Bronchial epithelial cell (primary cell): ENCODE results near the gene SOBP. TPM values are rescaled to one million over a fixed set of nuclear protein-coding genes. Genes with fewer than 3 reads are reported as not detected.

Experiments
- DNase-seq: peaks from one replicate; pipeline ENCODE4 v3.0.0-alpha.2; 2010; ENCODE audit warnings: low read depth
- FAIRE-seq: peaks from 2 replicates; lab custom pipeline; 2011; peaks lifted over from hg19 to GRCh38; lab: Jason Lieb, UNC
- H3K27me3 ChIP-seq: 2 replicates; pipeline ENCODE4 v1.5.1; 2011; ENCODE audit warnings: low read length; ENCODE audit not compliant: control insufficient read depth, insufficient read depth
- H3K36me3 ChIP-seq: 2 replicates; pipeline ENCODE4 v1.5.1; 2011; ENCODE audit warnings: low read length; ENCODE audit not compliant: control insufficient read depth, insufficient read depth
- H3K4me3 ChIP-seq: 2 replicates; pipeline ENCODE4 v1.5.1; 2011; ENCODE audit warnings: mild to moderate bottlenecking, low read depth, low read length, control low read depth
- total RNA-seq: library from RNA; depleted of rRNA; stranded (reverse); fragments of >200 nt; gene quantifications from 2 replicates; pipeline ENCODE4 v1.2.1, GENCODE V29; 2014
- TF ChIP-seq, protein P1 (sequence below): IDR thresholded peaks from 2 replicates; pipeline ENCODE4 v1.5.1; 2011; ENCODE audit warnings: mild to moderate bottlenecking, moderate library complexity, low read length, control low read depth, inconsistent platforms; ENCODE audit not compliant: insufficient read depth, severe bottlenecking

SOBP gene
- total RNA-seq, 1 donor from 2014 or later: 0.26 TPM

DNA sequence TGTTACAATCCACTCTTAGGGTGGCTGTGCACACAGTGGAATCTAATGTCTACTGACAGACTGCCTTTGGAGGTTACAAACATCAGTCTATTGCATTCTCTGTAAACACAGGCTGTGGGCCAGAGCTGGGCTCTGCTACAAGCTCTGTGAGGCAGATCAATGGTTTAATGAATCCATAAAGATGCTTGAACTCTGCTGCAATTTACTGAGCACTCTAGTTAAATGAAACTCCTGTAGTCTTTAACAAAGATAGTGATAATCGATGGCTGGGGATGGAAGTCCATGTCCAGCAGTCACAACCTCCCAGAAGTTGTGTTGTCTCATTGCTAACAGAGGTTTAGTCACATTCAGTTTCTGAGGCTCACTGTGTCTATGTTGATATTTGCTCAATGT is 50.5 kb downstream of the SOBP start:
- H3K36me3 ChIP-seq: no peaks in the 10 kb centered on the region
- DNase-seq (no peak), FAIRE-seq (peak; percentile 73)
- no peak overlapping the region for H3K4me3 ChIP-seq
- TF ChIP-seq, protein P1, sequence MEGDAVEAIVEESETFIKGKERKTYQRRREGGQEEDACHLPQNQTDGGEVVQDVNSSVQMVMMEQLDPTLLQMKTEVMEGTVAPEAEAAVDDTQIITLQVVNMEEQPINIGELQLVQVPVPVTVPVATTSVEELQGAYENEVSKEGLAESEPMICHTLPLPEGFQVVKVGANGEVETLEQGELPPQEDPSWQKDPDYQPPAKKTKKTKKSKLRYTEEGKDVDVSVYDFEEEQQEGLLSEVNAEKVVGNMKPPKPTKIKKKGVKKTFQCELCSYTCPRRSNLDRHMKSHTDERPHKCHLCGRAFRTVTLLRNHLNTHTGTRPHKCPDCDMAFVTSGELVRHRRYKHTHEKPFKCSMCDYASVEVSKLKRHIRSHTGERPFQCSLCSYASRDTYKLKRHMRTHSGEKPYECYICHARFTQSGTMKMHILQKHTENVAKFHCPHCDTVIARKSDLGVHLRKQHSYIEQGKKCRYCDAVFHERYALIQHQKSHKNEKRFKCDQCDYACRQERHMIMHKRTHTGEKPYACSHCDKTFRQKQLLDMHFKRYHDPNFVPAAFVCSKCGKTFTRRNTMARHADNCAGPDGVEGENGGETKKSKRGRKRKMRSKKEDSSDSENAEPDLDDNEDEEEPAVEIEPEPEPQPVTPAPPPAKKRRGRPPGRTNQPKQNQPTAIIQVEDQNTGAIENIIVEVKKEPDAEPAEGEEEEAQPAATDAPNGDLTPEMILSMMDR: no peak
- H3K27me3 ChIP-seq: no peaks in the 10 kb centered on the region

- DNase-seq (no peak), FAIRE-seq (peak; percentile 62)
- Histone ChIP-seq H3K4me3 (no peak overlapping the region), H3K36me3 (no peaks in the 10 kb centered on the region), H3K27me3 (no peaks in the 10 kb centered on the region)
- TF ChIP-seq, protein P1: no peak
These were observed 52.3 kb downstream of the SOBP start for GRCh38 chr6:107542192-107542668.

DNA sequence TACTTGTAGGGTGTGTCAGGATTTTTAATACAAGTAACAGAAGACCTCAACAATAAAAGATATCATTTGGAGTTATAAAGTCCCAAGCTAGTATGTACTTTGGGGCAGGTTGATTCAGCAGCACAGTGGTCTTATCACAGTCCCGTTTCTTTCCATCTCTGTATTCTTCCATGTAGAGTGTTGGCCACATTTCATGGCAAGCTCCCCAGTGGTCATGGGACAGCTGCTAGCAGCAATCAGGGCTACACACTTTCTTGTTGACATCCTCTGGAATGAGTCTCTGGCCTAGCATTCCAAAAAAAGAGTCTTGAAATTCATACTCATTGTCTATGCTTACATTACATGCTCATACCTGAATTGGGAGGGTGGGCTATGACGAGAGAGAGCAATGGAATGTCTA is 53.2 kb downstream of the SOBP start:
- H3K27me3 ChIP-seq: no peaks in the 10 kb centered on the region
- FAIRE-seq (no peak), DNase-seq (no peak)

DNA sequence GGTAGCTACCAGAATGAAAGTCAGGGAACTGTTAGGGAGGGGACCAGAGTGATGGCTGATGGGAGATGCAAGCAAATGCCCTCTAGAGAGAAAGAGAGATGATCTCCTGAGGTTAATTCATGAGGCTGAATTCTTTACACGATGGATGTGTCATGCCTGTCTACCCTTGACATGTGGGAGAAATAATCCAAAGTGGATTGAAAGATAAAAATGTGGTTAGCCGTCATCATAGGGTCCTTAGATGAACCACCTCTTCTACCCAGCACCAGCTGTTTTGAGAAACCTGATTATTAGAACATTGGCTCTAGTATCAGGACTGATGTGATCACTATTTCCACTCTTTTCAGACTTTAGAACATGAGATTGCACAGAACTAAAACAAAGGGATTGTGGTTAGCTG is 53.6 kb downstream of the SOBP start:
- no peaks in the 10 kb centered on the region for H3K27me3 ChIP-seq
- TF ChIP-seq, protein P1: no peak
- FAIRE-seq: no peak
- H3K4me3 ChIP-seq: no peak overlapping the region
- H3K36me3 ChIP-seq: no peaks in the 10 kb centered on the region
- no peak for DNase-seq

More for the DNA sequence above, 53.2 kb downstream of the SOBP start:
- H3K36me3 ChIP-seq: no peaks in the 10 kb centered on the region
- H3K4me3 ChIP-seq: no peak overlapping the region
- TF ChIP-seq, protein P1: no peak

- Histone ChIP-seq H3K4me3 (no peak overlapping the region), H3K36me3 (no peaks in the 10 kb centered on the region), H3K27me3 (no peaks in the 10 kb centered on the region)
- DNase-seq: no peak
- no peak for FAIRE-seq
- TF ChIP-seq, protein P1: no peak
These were observed 55.8 kb downstream of the SOBP start for GRCh38 chr6:107545763-107546162.
